ENCODE measurements around the gene SOWAHD.

DNA sequence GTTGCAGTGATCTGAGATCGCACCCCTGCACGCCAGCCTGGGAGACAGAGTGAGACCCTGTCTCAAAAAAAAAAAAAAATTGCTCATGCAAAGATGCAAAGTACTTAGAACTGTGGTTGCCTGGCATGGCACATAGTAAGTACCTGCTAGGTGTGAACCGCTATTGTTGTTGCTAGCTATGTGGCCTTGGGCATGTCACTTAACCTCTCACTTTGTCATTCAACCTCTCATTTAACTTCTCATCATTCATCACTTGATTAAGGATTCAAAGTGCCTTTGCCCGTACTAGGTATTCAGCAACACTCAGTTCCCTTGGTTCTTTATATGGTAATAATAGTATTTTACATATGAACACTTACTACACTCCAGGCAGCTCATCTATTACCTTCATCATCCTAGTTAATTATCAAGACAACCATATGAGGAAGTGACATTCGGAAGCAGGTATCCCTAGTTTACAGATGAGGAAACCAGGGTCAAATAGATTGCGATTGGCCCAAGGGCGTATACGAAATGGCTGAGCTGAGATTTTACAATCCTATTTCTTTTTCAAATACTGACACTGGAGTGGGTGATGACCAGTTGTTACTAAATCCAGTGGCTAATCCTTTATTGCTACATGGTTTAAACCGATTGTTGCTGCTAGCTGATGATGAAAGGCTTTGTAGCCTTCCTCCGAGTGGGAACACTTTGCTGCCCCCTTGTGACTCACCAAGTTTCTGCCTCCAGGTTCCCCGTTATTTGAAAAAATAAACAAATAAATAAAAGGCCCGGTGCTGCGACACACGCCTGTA lies 28.8 kb upstream of the SOWAHD start:
- TF ChIP-seq POLR2AphosphoS5 (IDR thresholded peaks at IDR 0.05; ENCODE audit: low read depth, low read length) (no peak), TAF1 (IDR thresholded peaks at IDR 0.05; ENCODE audit: borderline replicate concordance, insufficient read depth, low read length) (no peak), SIN3A (IDR thresholded peaks at IDR 0.05; ENCODE audit: borderline replicate concordance, insufficient read depth, low read length) (no peak), FOXP2 (optimal IDR thresholded peaks at IDR 0.05; ENCODE audit: borderline replicate concordance, extremely low read depth, extremely low read length, insufficient read depth) (no peak)

All from PFSK-1 (cell line).